Liver (tissue), 3 donors: ENCODE data around the gene CBY2.
"Not testable (repeated sequence)": the region's sequence is repeated elsewhere in the genome, so short reads cannot be mapped to it uniquely, and the experiment has no call there.

Source experiments
- CTCF ChIP-seq: fragments of 150-350 bp; IDR thresholded peaks from 2 replicates; pipeline ENCODE4 v1.5.1; 2017; ENCODE audit warnings: improper control_type of control experiment, low read depth, low read length; ENCODE audit not compliant: missing input control
- JUND ChIP-seq, 2 donors: IDR thresholded peaks; 2 replicates each; pipeline ENCODE4 v1.6.1; 2016; ENCODE audit warnings: antibody characterized with exemption in 2 of 2
- MAX ChIP-seq: IDR thresholded peaks from 2 replicates; pipeline ENCODE4 v1.6.1; 2016; ENCODE audit warnings: antibody characterized with exemption
- REST ChIP-seq: IDR thresholded peaks from 2 replicates; pipeline ENCODE4 v1.6.1; 2016; ENCODE audit warnings: antibody characterized with exemption, mild to moderate bottlenecking
- SP1 ChIP-seq: IDR thresholded peaks from 2 replicates; pipeline ENCODE4 v1.6.1; 2018; ENCODE audit warnings: antibody characterized with exemption, mild to moderate bottlenecking
- YY1 ChIP-seq: IDR thresholded peaks from 2 replicates; pipeline ENCODE4 v1.6.1; 2016; ENCODE audit warnings: antibody characterized with exemption, mild to moderate bottlenecking
- donor health status: healthy.
- donor health status: healthy.

- TF ChIP-seq YY1; CTCF; JUND (IDR thresholded peaks at IDR 0.05); SP1; MAX; REST: not testable (repeated sequence)
Measured at GRCh38 chr13:45669626-45670025, 32.5 kb upstream of the CBY2 start.
